IMR-90 (cell line): ENCODE measurements around the gene PIGZ. TPM values are rescaled to one million over a fixed set of nuclear protein-coding genes. Genes with fewer than 3 reads are reported as not detected.

Experiments used
- ATAC-seq: fragments of 200-7000 bp; cut with Tn5 transposase; 2 replicates; pipeline ENCODE4 v1.9.1; 2020; ENCODE audit warnings: low read depth, mild to moderate bottlenecking, moderate library complexity
- BruUV-seq: library from RNA; stranded (reverse); fragments of 400-500 nt; replicated peaks from 2 replicates; lab custom pipeline; 2021; lab: Mats Ljungman, UMichigan
- CTCF ChIA-PET: fragments of 300-600 bp; formaldehyde crosslinking; extraction: SDS; loops from one replicate; lab custom pipeline; 2021; ENCODE audit warnings: antibody characterized with exemption; lab: Yijun Ruan, JAX
- POLR2A ChIA-PET: fragments of 300-600 bp; sonication (Branson Sonifier 250); formaldehyde crosslinking; loops from one replicate; lab custom pipeline; 2022; ENCODE audit warnings: antibody characterized with exemption; ENCODE audit not compliant: unreplicated experiment; lab: Charles Lee
- DNase-seq: peaks from one replicate; pipeline ENCODE4 v3.0.0; 2013
- H2AFZ ChIP-seq: replicated peaks from 2 replicates; pipeline ENCODE3; 2013; ENCODE audit warnings: low read length, mild to moderate bottlenecking; ENCODE audit not compliant: poor library complexity
- H2AK5ac ChIP-seq: 2 replicates; pipeline ENCODE4 v1.6.1; 2013; ENCODE audit warnings: low read depth, low read length, inconsistent platforms
- H2AK9ac ChIP-seq: replicated peaks from 2 replicates; pipeline ENCODE3; 2013; ENCODE audit warnings: mild to moderate bottlenecking, low read depth, low read length, moderate library complexity; ENCODE audit not compliant: poor library complexity
- H2BK120ac ChIP-seq: 2 replicates; pipeline ENCODE4 v1.6.1; 2013; ENCODE audit warnings: low read depth, low read length, inconsistent platforms
- H2BK15ac ChIP-seq: 3 replicates; pipeline ENCODE4 v1.6.1; 2013; ENCODE audit warnings: low read depth, low read length, inconsistent platforms
- H2BK20ac ChIP-seq: 2 replicates; pipeline ENCODE4 v1.6.1; 2013; ENCODE audit warnings: low read depth, mild to moderate bottlenecking, inconsistent platforms, low read length, moderate library complexity
- H2BK5ac ChIP-seq: 2 replicates; pipeline ENCODE4 v1.6.1; 2013; ENCODE audit warnings: mild to moderate bottlenecking, low read depth, low read length, inconsistent platforms; ENCODE audit not compliant: poor library complexity, severe bottlenecking
- H3K14ac ChIP-seq: replicated peaks from 2 replicates; pipeline ENCODE4 v1.6.1; 2013; ENCODE audit warnings: low read depth, low read length, inconsistent platforms
- H3K18ac ChIP-seq: 2 replicates; pipeline ENCODE4 v1.6.1; 2013; ENCODE audit warnings: low read depth, low read length, control low read depth
- H3K23ac ChIP-seq: 2 replicates; pipeline ENCODE4 v1.6.1; 2013; ENCODE audit warnings: low read depth, low read length, inconsistent platforms
- H3K27ac ChIP-seq: 2 replicates; pipeline ENCODE4 v1.5.1; 2013; ENCODE audit warnings: mild to moderate bottlenecking, control low read depth, low read length; ENCODE audit not compliant: insufficient read depth
- H3K27me3 ChIP-seq: 2 replicates; pipeline ENCODE4 v1.6.1; 2013; ENCODE audit warnings: low read length; ENCODE audit not compliant: control insufficient read depth, insufficient read depth
- H3K36me3 ChIP-seq: 2 replicates; pipeline ENCODE4 v1.6.1; 2013; ENCODE audit warnings: low read length, mixed read lengths; ENCODE audit not compliant: control insufficient read depth, insufficient read depth
- H3K4ac ChIP-seq: 2 replicates; pipeline ENCODE4 v1.6.1; 2013; ENCODE audit warnings: low read depth, low read length, inconsistent platforms
- H3K4me1 ChIP-seq: 2 replicates; pipeline ENCODE4 v1.6.1; 2013; ENCODE audit warnings: low read length, mixed read lengths; ENCODE audit not compliant: control insufficient read depth, insufficient read depth
- H3K4me2 ChIP-seq: 2 replicates; pipeline ENCODE4 v1.6.1; 2013; ENCODE audit warnings: low read depth, mild to moderate bottlenecking, control low read depth, low read length, moderate library complexity
- H3K4me3 ChIP-seq: 2 replicates; pipeline ENCODE4 v1.5.1; 2013; ENCODE audit warnings: low read depth, mild to moderate bottlenecking, control low read depth, low read length, moderate library complexity; ENCODE audit not compliant: insufficient read depth
- H3K56ac ChIP-seq: 2 replicates; pipeline ENCODE4 v1.6.1; 2013; ENCODE audit warnings: low read length, inconsistent platforms; ENCODE audit not compliant: insufficient read depth; ENCODE audit errors: extremely low read depth
- H3K79me1 ChIP-seq, 2 experiments: 2 replicates each; pipeline ENCODE4 v1.6.1; 2013; ENCODE audit warnings: low read length in 2 of 2, inconsistent platforms in 1 of 2, low read depth in 1 of 2
- H3K9ac ChIP-seq: 2 replicates; pipeline ENCODE4 v1.6.1; 2013; ENCODE audit warnings: low read depth, low read length, control low read depth
- H3K9me1 ChIP-seq: 2 replicates; pipeline ENCODE4 v1.6.1; 2013; ENCODE audit warnings: low read length, inconsistent platforms; ENCODE audit not compliant: insufficient read depth
- H3K9me3 ChIP-seq: 2 replicates; pipeline ENCODE4 v1.6.1; 2013; ENCODE audit warnings: low read length; ENCODE audit not compliant: control insufficient read depth, insufficient read depth
- H4K20me1 ChIP-seq: 2 replicates; pipeline ENCODE4 v1.6.1; 2013; ENCODE audit warnings: low read length, inconsistent platforms; ENCODE audit not compliant: insufficient read depth
- H4K5ac ChIP-seq: 2 replicates; pipeline ENCODE4 v1.6.1; 2013; ENCODE audit warnings: mild to moderate bottlenecking, low read depth, low read length, control low read depth
- H4K8ac ChIP-seq, 2 experiments: 2 replicates each; pipeline ENCODE4 v1.6.1; 2013; ENCODE audit warnings: low read depth in 2 of 2, low read length in 2 of 2, control low read depth in 1 of 2, inconsistent platforms in 1 of 2
- H4K91ac ChIP-seq: 2 replicates; pipeline ENCODE4 v1.6.1; 2013; ENCODE audit warnings: low read depth, low read length, inconsistent platforms; ENCODE audit not compliant: insufficient read depth
- BHLHE40 ChIP-seq: fragments of 150-350 bp; IDR thresholded peaks from 2 replicates; pipeline ENCODE4 v1.6.1; 2016; ENCODE audit warnings: mild to moderate bottlenecking, low read depth, low read length
- CEBPB ChIP-seq: IDR thresholded peaks from 2 replicates; pipeline ENCODE4 v1.6.1; 2012; ENCODE audit warnings: low read depth, low read length, improper control_type of control experiment
- CHD1 ChIP-seq: IDR thresholded peaks from 2 replicates; pipeline ENCODE4 v1.6.1; 2012; ENCODE audit warnings: low read depth, low read length, improper control_type of control experiment
- MAZ ChIP-seq: IDR thresholded peaks from 2 replicates; pipeline ENCODE4 v1.6.1; 2012; ENCODE audit warnings: low read depth, mild to moderate bottlenecking, low read length, improper control_type of control experiment, moderate library complexity, borderline replicate concordance
- NFE2L2 ChIP-seq: fragments of 150-350 bp; IDR thresholded peaks from 2 replicates; pipeline ENCODE4 v1.6.1; 2016; ENCODE audit warnings: low read depth, mild to moderate bottlenecking, low read length
- POLR2A ChIP-seq: IDR thresholded peaks from 2 replicates; pipeline ENCODE4 v1.6.1; 2012; ENCODE audit warnings: mild to moderate bottlenecking, low read depth, low read length
- RAD21 ChIP-seq: IDR thresholded peaks from 2 replicates; pipeline ENCODE4 v1.6.1; 2012; ENCODE audit warnings: low read length, improper control_type of control experiment
- RCOR1 ChIP-seq: IDR thresholded peaks from 2 replicates; pipeline ENCODE4 v1.6.1; 2012; ENCODE audit warnings: mild to moderate bottlenecking, low read length, improper control_type of control experiment; ENCODE audit not compliant: insufficient replicate concordance
- RFX5 ChIP-seq: IDR thresholded peaks from 2 replicates; pipeline ENCODE4 v1.8.0; 2012; ENCODE audit warnings: low read depth, mild to moderate bottlenecking, low read length, moderate library complexity
- WGBS, 2 experiments: methylation state at CpG; one replicate each; pipeline versions ENCODE4 v1.1.5 to v1.1.7; 2013; ENCODE audit warnings: missing lambda C conversion rate in 2 of 2; ENCODE audit not compliant: insufficient read length in 1 of 2; ENCODE audit errors: extremely low coverage in 2 of 2; 5-methylcytosine and 5-hydroxymethylcytosine counted together
- dilution Hi-C: fragments of 300-500 bp; cut with HindIII; formaldehyde crosslinking; loops from one replicate; pipeline ENCODE4 v1.14.3; 2018; ENCODE audit warnings: low sequenced_read_pairs; ENCODE audit not compliant: unreplicated experiment
- in situ Hi-C: fragments of 300-500 bp; cut with MboI; formaldehyde crosslinking; loops from 3 replicates; pipeline ENCODE4 v1.14.3; 2019; ENCODE audit warnings: low sequenced_read_pairs, inconsistent platforms, mixed read lengths
- intact Hi-C: fragments of 100-400 bp; cut with micrococcal nuclease; formaldehyde crosslinking; loops from 2 replicates; pipeline ENCODE4 v1.10.0; 2022
- polyA plus RNA-seq, 3 experiments: library from polyadenylated mRNA; depleted of rRNA; stranded (reverse); fragments of >200 nt; gene quantifications; 2 replicates each; pipeline ENCODE4 v1.2.3, GENCODE V29; 2012; ENCODE audit warnings: low replicate concordance in 1 of 3
- total RNA-seq: library from RNA; depleted of rRNA; stranded (reverse); fragments of >200 nt; gene quantifications from 2 replicates; pipeline ENCODE4 v1.2.3, GENCODE V29; 2012
- TF ChIP-seq, protein P1 (sequence below): conservative IDR thresholded peaks from 2 replicates; pipeline ENCODE4 v1.5.1; 2012; ENCODE audit warnings: mild to moderate bottlenecking, low read depth, low read length, improper control_type of control experiment
- TF ChIP-seq, protein P2 (sequence below): fragments of 150-350 bp; IDR thresholded peaks from 2 replicates; pipeline ENCODE4 v1.6.1; 2017; ENCODE audit warnings: mild to moderate bottlenecking, antibody characterized with exemption, low read length, low read depth

Gene PIGZ
- total and polyA plus RNA-seq, 2 of the 4 experiments (the other 2 are of a cell fraction): 0.18 to 0.86 TPM

DNA sequence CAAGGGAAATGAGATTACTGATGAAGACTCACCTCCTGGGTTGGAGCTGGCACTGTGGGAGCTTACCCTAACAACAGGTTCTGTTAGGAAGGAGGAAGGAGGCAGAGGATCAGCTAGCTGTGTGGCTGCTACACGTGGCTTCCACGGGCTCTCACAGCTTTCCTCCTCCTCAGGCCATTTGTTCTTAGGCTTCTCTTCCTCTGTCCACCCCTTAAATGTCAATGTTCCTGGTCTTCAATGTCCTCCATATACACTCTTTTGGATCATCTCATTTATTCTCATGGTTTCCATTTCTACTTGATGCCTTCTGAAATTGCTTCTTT lies 5.0 kb downstream of the PIGZ start:
- peaks cover 4% of the 10 kb centered on the region for H3K4me1 ChIP-seq
- H3K27me3 ChIP-seq: peaks cover 54% of the 10 kb centered on the region
- no peak overlapping the region for H2BK5ac ChIP-seq
- H4K91ac ChIP-seq: no peak overlapping the region
- no peaks in the 10 kb centered on the region for H3K36me3 ChIP-seq
- no peak overlapping the region for H3K4me3 ChIP-seq
- H2BK120ac ChIP-seq: no peak overlapping the region
- H2AFZ ChIP-seq: no peak overlapping the region
- no peak for DNase-seq
- H3K9me1 ChIP-seq: no peaks in the 10 kb centered on the region
- TF ChIP-seq MAZ (no peak), POLR2A (no peak), CHD1 (no peak), RCOR1 (no peak), CEBPB (no peak), RFX5 (no peak), BHLHE40 (no peak), NFE2L2 (no peak), RAD21 (no peak)
- TF ChIP-seq, protein P1, sequence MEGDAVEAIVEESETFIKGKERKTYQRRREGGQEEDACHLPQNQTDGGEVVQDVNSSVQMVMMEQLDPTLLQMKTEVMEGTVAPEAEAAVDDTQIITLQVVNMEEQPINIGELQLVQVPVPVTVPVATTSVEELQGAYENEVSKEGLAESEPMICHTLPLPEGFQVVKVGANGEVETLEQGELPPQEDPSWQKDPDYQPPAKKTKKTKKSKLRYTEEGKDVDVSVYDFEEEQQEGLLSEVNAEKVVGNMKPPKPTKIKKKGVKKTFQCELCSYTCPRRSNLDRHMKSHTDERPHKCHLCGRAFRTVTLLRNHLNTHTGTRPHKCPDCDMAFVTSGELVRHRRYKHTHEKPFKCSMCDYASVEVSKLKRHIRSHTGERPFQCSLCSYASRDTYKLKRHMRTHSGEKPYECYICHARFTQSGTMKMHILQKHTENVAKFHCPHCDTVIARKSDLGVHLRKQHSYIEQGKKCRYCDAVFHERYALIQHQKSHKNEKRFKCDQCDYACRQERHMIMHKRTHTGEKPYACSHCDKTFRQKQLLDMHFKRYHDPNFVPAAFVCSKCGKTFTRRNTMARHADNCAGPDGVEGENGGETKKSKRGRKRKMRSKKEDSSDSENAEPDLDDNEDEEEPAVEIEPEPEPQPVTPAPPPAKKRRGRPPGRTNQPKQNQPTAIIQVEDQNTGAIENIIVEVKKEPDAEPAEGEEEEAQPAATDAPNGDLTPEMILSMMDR: no peak
- TF ChIP-seq, protein P2, sequence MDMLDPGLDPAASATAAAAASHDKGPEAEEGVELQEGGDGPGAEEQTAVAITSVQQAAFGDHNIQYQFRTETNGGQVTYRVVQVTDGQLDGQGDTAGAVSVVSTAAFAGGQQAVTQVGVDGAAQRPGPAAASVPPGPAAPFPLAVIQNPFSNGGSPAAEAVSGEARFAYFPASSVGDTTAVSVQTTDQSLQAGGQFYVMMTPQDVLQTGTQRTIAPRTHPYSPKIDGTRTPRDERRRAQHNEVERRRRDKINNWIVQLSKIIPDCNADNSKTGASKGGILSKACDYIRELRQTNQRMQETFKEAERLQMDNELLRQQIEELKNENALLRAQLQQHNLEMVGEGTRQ: no peak
- dilution Hi-C loops (no loop called here), intact Hi-C loops (no loop called here), in situ Hi-C loops (loop anchor here (25.0 kb wide), 1 partner anchor 351 kb away; no protein-coding TSS in a partner anchor)
- no peak overlapping the region for H3K27ac ChIP-seq
- H3K56ac ChIP-seq: no peak overlapping the region
- no peak overlapping the region for H2AK9ac ChIP-seq
- no peak overlapping the region for H3K18ac ChIP-seq
- no CpG with 5 or more reads among the region's 2 CpGs for WGBS, 2 experiments
- POLR2A ChIA-PET: no interaction called here
- no TSS peak for BruUV-seq
- no peaks in the 10 kb centered on the region for H4K20me1 ChIP-seq
- no peak overlapping the region for H2AK5ac ChIP-seq
- no peak for ATAC-seq
- H2BK20ac ChIP-seq: no peak overlapping the region
- H4K5ac ChIP-seq: no peak overlapping the region
- no peak overlapping the region for H3K4me2 ChIP-seq
- no peak overlapping the region for H3K23ac ChIP-seq
- H2BK15ac ChIP-seq: no peak overlapping the region
- H3K14ac ChIP-seq: no peak overlapping the region
- H3K9ac ChIP-seq: no peak overlapping the region
- no peaks in the 10 kb centered on the region for H3K79me1 ChIP-seq
- CTCF ChIA-PET: no interaction called here
- H3K4ac ChIP-seq: no peak overlapping the region
- H3K9me3 ChIP-seq: no peaks in the 10 kb centered on the region
- no peak overlapping the region for H4K8ac ChIP-seq
